GM12878 (cell line): ENCODE measurements around the gene SNCG.
"Not testable (repeated sequence)": the region's sequence is repeated elsewhere in the genome, so short reads cannot be mapped to it uniquely, and the experiment has no call there.

Experiments used
- BACH1 ChIP-seq: fragments of 450-650 bp; IDR thresholded peaks from 2 replicates; pipeline ENCODE4 v1.6.1; 2017; ENCODE audit warnings: mild to moderate bottlenecking, borderline replicate concordance
- CBX5 ChIP-seq: sonication (generic); IDR thresholded peaks from 2 replicates; pipeline ENCODE4 v1.6.1; 2016; ENCODE audit warnings: low read depth, moderate library complexity, mild to moderate bottlenecking, inconsistent platforms
- CHD4 ChIP-seq: fragments of 200-600 bp; sonication (generic); IDR thresholded peaks from 2 replicates; pipeline ENCODE4 v1.6.1; 2016; ENCODE audit warnings: mild to moderate bottlenecking
- CTCF ChIP-seq, 3 experiments: IDR thresholded peaks in 2 of 3; conservative IDR thresholded peaks in 1 of 3; 2 replicates each; pipeline ENCODE4 v1.5.1; 2011; ENCODE audit warnings: low read depth in 3 of 3, low read length in 3 of 3, mild to moderate bottlenecking in 3 of 3, control low read depth in 2 of 3, moderate library complexity in 2 of 3, inconsistent platforms in 1 of 3, mixed read lengths in 1 of 3; ENCODE audit not compliant: control insufficient read depth in 2 of 3, insufficient read depth in 1 of 3; ENCODE audit errors: extremely low read depth in 1 of 3
- EP300 ChIP-seq, 2 experiments: fragments of 150-350 bp in 1 of 2; IDR thresholded peaks; 2 replicates each; pipeline ENCODE4 v1.6.1; 2011 to 2012; ENCODE audit warnings: low read depth in 2 of 2, low read length in 2 of 2, borderline replicate concordance in 1 of 2, improper control_type of control experiment in 1 of 2, inconsistent platforms in 1 of 2; ENCODE audit not compliant: control insufficient read depth in 1 of 2
- ETV6 ChIP-seq, 2 experiments: fragments of 450-650 bp in 1 of 2; IDR thresholded peaks in 1 of 2; conservative IDR thresholded peaks in 1 of 2; 2 replicates each; pipeline ENCODE4 v1.6.1; 2014; ENCODE audit warnings: antibody characterized with exemption in 1 of 2, borderline replicate concordance in 1 of 2, low read depth in 1 of 2, mild to moderate bottlenecking in 1 of 2, moderate library complexity in 1 of 2
- EZH2 ChIP-seq: IDR thresholded peaks from 2 replicates; pipeline ENCODE4 v1.6.1; 2012; ENCODE audit warnings: low read depth, mild to moderate bottlenecking, control low read depth, inconsistent platforms, low read length, borderline replicate concordance; ENCODE audit not compliant: control insufficient read depth
- MYC ChIP-seq: IDR thresholded peaks from 2 replicates; pipeline ENCODE4 v1.6.1; 2011; ENCODE audit warnings: mild to moderate bottlenecking, low read length, moderate library complexity, inconsistent platforms; ENCODE audit not compliant: insufficient read depth, insufficient replicate concordance, insufficient read length, severe bottlenecking
- NR2C2 ChIP-seq: IDR thresholded peaks from 2 replicates; pipeline ENCODE4 v1.6.1; 2011; ENCODE audit warnings: borderline replicate concordance, low read depth; ENCODE audit not compliant: control insufficient read depth, insufficient read length
- PKNOX1 ChIP-seq: fragments of 450-650 bp; IDR thresholded peaks from 2 replicates; pipeline ENCODE4 v1.6.1; 2016; ENCODE audit warnings: mild to moderate bottlenecking
- SRF ChIP-seq, 2 experiments: IDR thresholded peaks; 2 replicates each; pipeline ENCODE4 v1.6.1; 2011; ENCODE audit warnings: low read depth in 2 of 2, low read length in 2 of 2, mild to moderate bottlenecking in 1 of 2, moderate library complexity in 1 of 2

- TF ChIP-seq CTCF (IDR thresholded peaks at IDR 0.05 in 2 of 3, conservative IDR thresholded peaks at IDR 0.05 in 1 of 3; ENCODE audit: control insufficient read depth in 2 of 3, extremely low read depth in 1 of 3, insufficient read depth in 1 of 3, low read depth in 3 of 3, low read length in 3 of 3); EZH2; NR2C2; CBX5; SRF (IDR thresholded peaks at IDR 0.05; ENCODE audit: low read depth in 2 of 2, low read length in 2 of 2); CHD4; PKNOX1; MYC; EP300 (IDR thresholded peaks at IDR 0.05; ENCODE audit: borderline replicate concordance in 1 of 2, control insufficient read depth in 1 of 2, low read depth in 2 of 2, low read length in 2 of 2); BACH1; ETV6 (conservative IDR thresholded peaks at IDR 0.05 in 1 of 2, IDR thresholded peaks at IDR 0.05 in 1 of 2; ENCODE audit: borderline replicate concordance in 1 of 2, low read depth in 1 of 2): not testable (repeated sequence)
Observed at GRCh38 chr10:87007124-87007523, 48.7 kb downstream of the SNCG start.
